ENCODE measurements around the gene SLC8A2.

The SLC8A2 gene

DNA sequence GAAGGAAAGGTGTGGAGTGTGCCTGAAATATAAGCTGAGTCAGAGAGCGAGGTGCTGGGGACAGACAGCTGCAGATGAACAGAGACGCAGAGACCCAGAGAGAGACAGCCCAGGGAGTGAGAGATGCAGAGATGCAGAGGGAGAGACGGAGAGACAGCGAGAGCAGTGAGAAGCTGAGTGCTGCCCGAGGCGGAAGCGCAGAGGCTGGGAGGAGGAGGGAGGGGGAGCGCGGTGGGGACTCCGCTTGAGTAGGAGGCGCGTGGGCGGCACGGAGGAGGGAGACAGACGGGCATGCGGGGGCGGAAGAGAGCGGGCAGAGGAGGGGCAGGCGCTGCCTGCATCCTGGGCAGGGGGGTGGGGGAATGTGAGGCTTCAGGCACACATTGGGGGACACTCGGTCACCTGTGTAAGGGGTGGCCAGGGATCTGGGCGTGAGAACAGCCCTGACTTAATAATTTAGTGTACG lies 25.7 kb downstream of the SLC8A2 start:
- H3F3A ChIP-seq (ENCODE audit: insufficient read depth, low read length): no peaks in the 10 kb centered on the region
- H3K36me3 ChIP-seq (ENCODE audit: insufficient read depth, low read length): no peaks in the 10 kb centered on the region
- no peak overlapping the region for H3K4me2 ChIP-seq (ENCODE audit: low read length)
- H3K9me3 ChIP-seq (ENCODE audit: low read length): no peaks in the 10 kb centered on the region
- H3K27ac ChIP-seq (ENCODE audit: low read depth, low read length, poor library complexity, severe bottlenecking): no peak overlapping the region
- no peak overlapping the region for H2AFZ ChIP-seq (ENCODE audit: low read length)
- no peak overlapping the region for H3K4me3 ChIP-seq (ENCODE audit: low read depth, low read length, poor library complexity, severe bottlenecking)
- H4K20me1 ChIP-seq (ENCODE audit: insufficient read depth, low read length): no peaks in the 10 kb centered on the region
- H3K4me1 ChIP-seq (ENCODE audit: insufficient read depth, low read length, severe bottlenecking): peaks cover 4% of the 10 kb centered on the region
- no peak for TF ChIP-seq CTCF (IDR thresholded peaks at IDR 0.05; ENCODE audit: low read length)
- TF ChIP-seq EZH2 (IDR thresholded peaks at IDR 0.05; ENCODE audit: borderline replicate concordance, low read length): no peak
- H3K27me3 ChIP-seq (ENCODE audit: insufficient read depth, low read length): no peaks in the 10 kb centered on the region; the same call in 1 of the 2 replicates
- H3K9ac ChIP-seq (ENCODE audit: low read length): no peak overlapping the region
- H3K9me2 ChIP-seq (ENCODE audit: low read depth, low read length): no peaks in the 10 kb centered on the region
- H3K79me2 ChIP-seq (ENCODE audit: insufficient read depth, low read length): no peaks in the 10 kb centered on the region

- no peaks in the 10 kb centered on the region; the same call in 1 of the 2 replicates for H3K27me3 ChIP-seq (ENCODE audit: insufficient read depth, low read length)
- H3K4me2 ChIP-seq (ENCODE audit: low read length): no peak overlapping the region
- no peaks in the 10 kb centered on the region for H3K79me2 ChIP-seq (ENCODE audit: insufficient read depth, low read length)
- H3K27ac ChIP-seq (ENCODE audit: low read depth, low read length, poor library complexity, severe bottlenecking): no peak overlapping the region
- H2AFZ ChIP-seq (ENCODE audit: low read length): no peak overlapping the region
- H3K4me1 ChIP-seq (ENCODE audit: insufficient read depth, low read length, severe bottlenecking): peaks cover 4% of the 10 kb centered on the region
- H3K9me2 ChIP-seq (ENCODE audit: low read depth, low read length): no peaks in the 10 kb centered on the region
- no peaks in the 10 kb centered on the region for H4K20me1 ChIP-seq (ENCODE audit: insufficient read depth, low read length)
- no peak overlapping the region for H3K9ac ChIP-seq (ENCODE audit: low read length)
- no peak for TF ChIP-seq EZH2 (IDR thresholded peaks at IDR 0.05; ENCODE audit: borderline replicate concordance, low read length)
- no peaks in the 10 kb centered on the region for H3F3A ChIP-seq (ENCODE audit: insufficient read depth, low read length)
- H3K9me3 ChIP-seq (ENCODE audit: low read length): no peaks in the 10 kb centered on the region
- H3K4me3 ChIP-seq (ENCODE audit: low read depth, low read length, poor library complexity, severe bottlenecking): no peak overlapping the region
- no peaks in the 10 kb centered on the region for H3K36me3 ChIP-seq (ENCODE audit: insufficient read depth, low read length)
Observed at GRCh38 chr19:47445527-47445926, 26.2 kb downstream of the SLC8A2 start.

DNA sequence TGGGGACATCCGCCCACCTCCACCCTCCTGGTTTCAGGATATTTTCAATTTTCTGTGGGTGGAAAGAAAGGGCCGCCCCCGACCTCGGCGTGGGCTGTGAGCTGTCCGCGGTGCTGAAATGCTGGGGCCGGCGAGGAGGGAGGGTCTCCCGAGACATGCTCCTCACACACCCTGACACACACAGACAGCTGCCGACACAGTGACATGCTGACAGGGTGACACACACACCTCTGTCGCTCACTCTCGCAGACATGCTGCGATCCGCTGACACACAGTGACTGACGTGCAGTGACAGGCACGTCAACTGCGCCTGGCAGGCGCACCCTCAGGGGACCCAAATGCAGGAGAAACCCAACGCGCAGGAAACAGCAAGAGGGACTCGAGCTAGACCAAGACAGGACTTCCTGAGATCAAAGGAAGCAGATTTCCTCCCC lies 27.3 kb downstream of the SLC8A2 start:
- Histone ChIP-seq H3K9me2 (ENCODE audit: low read depth, low read length) (no peaks in the 10 kb centered on the region), H3K4me1 (ENCODE audit: insufficient read depth, low read length, severe bottlenecking) (peaks cover 4% of the 10 kb centered on the region), H3K36me3 (ENCODE audit: insufficient read depth, low read length) (no peaks in the 10 kb centered on the region), H3K27me3 (ENCODE audit: insufficient read depth, low read length) (peaks cover 3% of the 10 kb centered on the region; the same call in 1 of the 2 replicates), H3K9ac (ENCODE audit: low read length) (no peak overlapping the region), H3F3A (ENCODE audit: insufficient read depth, low read length) (no peaks in the 10 kb centered on the region), H4K20me1 (ENCODE audit: insufficient read depth, low read length) (no peaks in the 10 kb centered on the region), H3K27ac (ENCODE audit: low read depth, low read length, poor library complexity, severe bottlenecking) (no peak overlapping the region), H3K4me3 (ENCODE audit: low read depth, low read length, poor library complexity, severe bottlenecking) (no peak overlapping the region), H2AFZ (ENCODE audit: low read length) (no peak overlapping the region), H3K4me2 (ENCODE audit: low read length) (no peak overlapping the region), H3K9me3 (ENCODE audit: low read length) (no peaks in the 10 kb centered on the region), H3K79me2 (ENCODE audit: insufficient read depth, low read length) (no peaks in the 10 kb centered on the region)
- no peak for TF ChIP-seq EZH2 (IDR thresholded peaks at IDR 0.05; ENCODE audit: borderline replicate concordance, low read length)
- no peak for TF ChIP-seq CTCF (IDR thresholded peaks at IDR 0.05; ENCODE audit: low read length)

DNA sequence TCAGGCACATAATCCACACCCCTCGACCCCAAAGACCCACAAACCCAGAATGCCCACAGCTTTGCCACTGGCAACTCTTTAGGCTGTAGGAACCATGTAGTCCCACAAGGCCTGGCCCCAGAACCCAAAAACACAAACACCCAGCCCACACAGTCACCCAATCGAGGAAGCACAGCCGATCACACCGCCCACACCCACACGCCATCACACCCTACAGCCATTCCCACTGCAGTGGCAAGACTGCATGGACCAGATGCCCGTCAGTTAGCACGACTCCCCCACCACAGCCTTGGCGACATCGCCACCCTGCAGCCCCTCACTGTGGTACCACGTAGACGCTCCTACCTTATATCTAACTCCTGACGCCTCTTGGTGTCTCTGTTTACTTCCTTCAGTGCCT lies 28.4 kb downstream of the SLC8A2 start:
- Histone ChIP-seq H3K9me3 (ENCODE audit: low read length) (no peaks in the 10 kb centered on the region), H3K27ac (ENCODE audit: low read depth, low read length, poor library complexity, severe bottlenecking) (no peak overlapping the region), H4K20me1 (ENCODE audit: insufficient read depth, low read length) (no peaks in the 10 kb centered on the region), H2AFZ (ENCODE audit: low read length) (no peak overlapping the region), H3K4me1 (ENCODE audit: insufficient read depth, low read length, severe bottlenecking) (peaks cover 4% of the 10 kb centered on the region), H3F3A (ENCODE audit: insufficient read depth, low read length) (no peaks in the 10 kb centered on the region), H3K79me2 (ENCODE audit: insufficient read depth, low read length) (no peaks in the 10 kb centered on the region), H3K27me3 (ENCODE audit: insufficient read depth, low read length) (peaks cover 3% of the 10 kb centered on the region; the same call in 1 of the 2 replicates), H3K9me2 (ENCODE audit: low read depth, low read length) (no peaks in the 10 kb centered on the region), H3K36me3 (ENCODE audit: insufficient read depth, low read length) (no peaks in the 10 kb centered on the region), H3K4me2 (ENCODE audit: low read length) (no peak overlapping the region), H3K9ac (ENCODE audit: low read length) (no peak overlapping the region), H3K4me3 (ENCODE audit: low read depth, low read length, poor library complexity, severe bottlenecking) (no peak overlapping the region)
- TF ChIP-seq EZH2 (IDR thresholded peaks at IDR 0.05; ENCODE audit: borderline replicate concordance, low read length) (no peak), CTCF (IDR thresholded peaks at IDR 0.05; ENCODE audit: low read length) (no peak)
